Measurements from ENCODE around the gene EPDR1.

EPDR1 gene

DNA sequence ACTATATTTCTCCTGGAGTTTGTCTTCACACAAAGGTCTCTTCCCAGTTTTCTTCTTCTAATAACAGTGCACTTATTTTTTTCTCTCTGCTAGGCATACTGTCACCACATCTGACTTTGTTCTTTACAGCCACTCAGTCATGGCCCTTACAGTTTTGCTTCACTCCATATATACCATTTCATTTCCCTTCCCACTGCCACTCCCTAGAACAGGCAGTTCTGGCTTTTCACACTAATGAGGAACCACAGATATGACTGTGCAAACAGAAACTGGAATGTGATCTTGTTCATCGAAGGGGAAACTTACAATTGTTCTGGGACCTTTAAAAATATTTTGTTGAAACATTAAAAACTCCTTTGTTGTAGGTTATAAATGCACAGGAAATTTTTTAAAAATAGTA lies 67.3 kb downstream of the EPDR1 start:
- no peak overlapping the region for H3K27ac ChIP-seq
- no peak overlapping the region for H3K4me3 ChIP-seq
- no peak for DNase-seq (ENCODE audit: low spot score)
- TF ChIP-seq, protein P1, sequence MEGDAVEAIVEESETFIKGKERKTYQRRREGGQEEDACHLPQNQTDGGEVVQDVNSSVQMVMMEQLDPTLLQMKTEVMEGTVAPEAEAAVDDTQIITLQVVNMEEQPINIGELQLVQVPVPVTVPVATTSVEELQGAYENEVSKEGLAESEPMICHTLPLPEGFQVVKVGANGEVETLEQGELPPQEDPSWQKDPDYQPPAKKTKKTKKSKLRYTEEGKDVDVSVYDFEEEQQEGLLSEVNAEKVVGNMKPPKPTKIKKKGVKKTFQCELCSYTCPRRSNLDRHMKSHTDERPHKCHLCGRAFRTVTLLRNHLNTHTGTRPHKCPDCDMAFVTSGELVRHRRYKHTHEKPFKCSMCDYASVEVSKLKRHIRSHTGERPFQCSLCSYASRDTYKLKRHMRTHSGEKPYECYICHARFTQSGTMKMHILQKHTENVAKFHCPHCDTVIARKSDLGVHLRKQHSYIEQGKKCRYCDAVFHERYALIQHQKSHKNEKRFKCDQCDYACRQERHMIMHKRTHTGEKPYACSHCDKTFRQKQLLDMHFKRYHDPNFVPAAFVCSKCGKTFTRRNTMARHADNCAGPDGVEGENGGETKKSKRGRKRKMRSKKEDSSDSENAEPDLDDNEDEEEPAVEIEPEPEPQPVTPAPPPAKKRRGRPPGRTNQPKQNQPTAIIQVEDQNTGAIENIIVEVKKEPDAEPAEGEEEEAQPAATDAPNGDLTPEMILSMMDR (IDR thresholded peaks at IDR 0.05): no peak

DNA sequence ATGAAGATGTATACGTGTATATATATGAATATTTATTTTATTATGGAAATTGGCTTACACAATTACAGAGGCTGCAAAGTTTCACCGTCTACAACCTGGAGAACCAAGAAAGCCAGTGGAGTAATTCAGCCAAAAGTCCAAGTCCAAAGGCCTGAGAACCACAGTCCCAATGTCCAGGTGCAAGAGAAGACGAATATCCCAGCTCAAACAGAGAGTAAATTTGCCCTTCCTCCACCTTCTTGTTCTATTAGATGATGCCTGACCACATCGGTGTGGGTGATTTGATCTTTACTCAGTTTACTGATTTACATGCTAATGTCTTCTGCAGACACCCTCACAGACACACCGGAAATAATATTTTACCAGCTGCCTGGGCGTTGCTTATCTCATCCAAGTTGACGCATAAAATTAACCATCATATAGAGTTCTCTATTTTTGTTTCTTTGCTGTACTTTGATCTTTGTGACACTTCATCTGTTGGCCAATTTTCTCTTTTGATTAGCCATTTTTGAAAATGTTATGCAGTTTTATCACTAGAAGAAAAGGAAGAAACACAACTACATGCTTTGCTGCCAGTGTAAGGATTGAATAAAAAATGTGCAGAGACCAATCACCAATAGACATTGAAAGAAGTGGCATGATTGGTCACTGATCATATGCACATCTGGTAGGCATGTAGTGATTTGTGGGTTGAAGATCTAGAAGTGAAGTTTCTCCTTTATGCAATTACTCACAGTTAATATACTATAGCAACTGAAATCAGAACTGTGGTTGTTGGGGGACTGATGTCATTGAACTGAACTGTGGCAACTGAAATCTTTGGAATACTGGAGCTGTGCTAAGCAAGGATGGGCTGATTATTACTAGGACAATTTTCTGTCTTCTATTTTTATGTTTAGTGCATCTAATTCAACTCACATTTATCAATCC lies 68.5 kb downstream of the EPDR1 start:
- DNase-seq (ENCODE audit: low spot score): no peak
- TF ChIP-seq, protein P1 (IDR thresholded peaks at IDR 0.05): no peak
- Histone ChIP-seq H3K4me3 (no peak overlapping the region), H3K27ac (no peak overlapping the region)

DNA sequence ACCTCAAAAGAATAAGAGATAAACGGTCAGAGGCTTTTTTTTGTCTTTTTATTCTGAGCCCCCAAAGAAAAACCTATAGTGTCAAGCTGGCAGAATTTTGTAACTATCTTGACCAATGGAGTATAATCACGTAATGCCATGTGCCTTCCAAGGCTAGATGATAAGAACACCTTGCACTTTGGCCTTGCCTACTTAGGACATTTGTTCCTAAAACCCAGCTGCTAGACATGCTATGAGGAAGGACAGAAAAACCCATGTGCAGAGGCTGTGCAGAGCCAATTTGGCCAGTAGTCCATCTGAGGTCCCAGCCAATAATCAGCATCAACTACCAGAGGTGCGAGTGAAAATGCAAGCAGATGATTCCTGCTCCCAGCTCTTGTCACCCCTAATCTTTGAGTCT lies 69.9 kb downstream of the EPDR1 start:
- no peak for DNase-seq (ENCODE audit: low spot score)
- TF ChIP-seq, protein P1 (IDR thresholded peaks at IDR 0.05): no peak
- Histone ChIP-seq H3K27ac (no peak overlapping the region), H3K4me3 (no peak overlapping the region)

DNA sequence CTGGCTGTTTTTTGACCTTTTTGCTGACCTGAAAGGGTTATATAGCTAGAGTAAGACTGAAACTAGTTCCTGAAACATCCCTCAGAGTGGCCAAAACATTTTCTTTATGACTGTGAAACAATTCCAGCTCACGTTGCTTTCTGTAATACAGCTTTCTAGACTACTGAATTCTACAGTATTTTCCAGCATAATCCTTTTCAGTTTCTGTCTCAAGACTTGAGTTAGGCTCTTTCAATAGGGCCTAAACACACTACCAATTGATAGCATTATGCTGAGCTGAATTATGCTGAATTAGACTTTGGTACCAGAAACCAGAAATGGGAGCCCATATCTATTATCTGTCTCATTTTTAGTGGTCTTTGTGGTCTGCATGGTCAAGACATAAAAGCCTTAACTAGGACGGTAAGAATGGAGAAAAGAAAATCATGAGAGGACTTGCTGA lies 72.6 kb downstream of the EPDR1 start:
- H3K27ac ChIP-seq: no peak overlapping the region
- DNase-seq (ENCODE audit: low spot score): no peak
- TF ChIP-seq, protein P1 (IDR thresholded peaks at IDR 0.05): no peak
- H3K4me3 ChIP-seq: no peak overlapping the region

DNA sequence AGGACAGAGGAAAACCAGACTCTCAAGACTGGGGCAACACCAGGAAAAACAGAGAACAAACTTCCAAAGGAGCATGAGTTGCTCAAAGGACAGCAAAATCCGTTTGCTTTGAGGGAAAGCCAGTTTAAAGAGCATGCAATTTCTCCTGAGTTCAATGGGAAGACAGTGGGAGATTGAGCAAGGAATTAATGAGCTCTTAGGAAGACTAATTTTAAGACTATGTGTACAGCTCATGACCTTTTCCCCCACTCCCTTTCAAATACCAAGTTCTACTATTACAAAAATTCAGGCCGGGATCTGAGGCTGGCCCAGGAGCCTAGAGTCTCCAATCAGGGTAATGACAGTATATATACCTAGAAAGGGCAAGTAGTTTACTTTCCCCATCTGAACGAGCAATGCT lies 79.2 kb downstream of the EPDR1 start:
- TF ChIP-seq, protein P1 (IDR thresholded peaks at IDR 0.05): no peak
- Histone ChIP-seq H3K27ac (peak overlapping the region in 1 of 2 donors; percentile 21), H3K4me3 (peak overlapping the region; percentile 3)
- DNase-seq (ENCODE audit: low spot score): no peak

DNA sequence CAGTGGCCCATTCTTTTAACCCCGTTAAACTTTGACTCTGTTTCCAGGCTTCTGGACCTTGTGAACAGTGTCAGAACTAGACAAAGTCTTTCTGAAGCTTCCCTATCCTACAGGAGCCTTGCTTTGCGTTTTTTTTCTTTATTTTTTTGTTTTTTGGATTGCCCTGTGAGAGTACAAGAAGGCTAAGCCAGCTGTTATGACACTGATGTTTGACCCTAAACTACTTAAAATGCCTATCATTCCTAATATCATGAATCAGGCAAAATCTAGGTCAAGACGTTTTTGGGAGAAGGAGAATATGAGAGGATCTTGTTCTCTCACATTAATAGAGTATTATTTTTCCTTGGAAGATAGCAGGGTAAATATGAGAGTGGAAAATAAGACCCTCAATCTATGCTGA lies 79.8 kb downstream of the EPDR1 start:
- Histone ChIP-seq H3K27ac (peak overlapping the region; percentile 2 to 21), H3K4me3 (peak overlapping the region; percentile 3)
- TF ChIP-seq, protein P1 (IDR thresholded peaks at IDR 0.05): no peak
- no peak for DNase-seq (ENCODE audit: low spot score)

All from coronary artery (tissue), 2 donors.